H9 (cell line): ENCODE measurements around the gene RASL10A. TPM values are rescaled to one million over a fixed set of nuclear protein-coding genes. Genes with fewer than 3 reads are reported as not detected.

Experiments used
- DNase-seq: peaks from one replicate; pipeline ENCODE4 v3.0.0-alpha.2; 2017
- H2AFZ ChIP-seq: one replicate; pipeline ENCODE4 v1.6.1; 2013; ENCODE audit warnings: mild to moderate bottlenecking, low read length, control low read depth, moderate library complexity
- H2AK5ac ChIP-seq: 2 replicates; pipeline ENCODE4 v1.6.1; 2013; ENCODE audit warnings: low read length, control low read depth, mixed read lengths; ENCODE audit not compliant: insufficient read length
- H2BK120ac ChIP-seq: one replicate; pipeline ENCODE4 v1.6.1; 2013; ENCODE audit warnings: low read depth, mild to moderate bottlenecking, low read length, control low read depth, inconsistent platforms; ENCODE audit not compliant: poor library complexity, severe bottlenecking
- H2BK12ac ChIP-seq: 2 replicates; pipeline ENCODE4 v1.6.1; 2013; ENCODE audit warnings: low read length, control low read depth, mixed read lengths, low read depth; ENCODE audit not compliant: insufficient read length
- H2BK15ac ChIP-seq: 2 replicates; pipeline ENCODE4 v1.6.1; 2013; ENCODE audit warnings: low read depth, low read length, control low read depth
- H2BK20ac ChIP-seq: one replicate; pipeline ENCODE4 v1.6.1; 2013; ENCODE audit warnings: low read depth, mild to moderate bottlenecking, low read length, control low read depth, inconsistent platforms; ENCODE audit not compliant: poor library complexity, severe bottlenecking
- H2BK5ac ChIP-seq: 2 replicates; pipeline ENCODE4 v1.6.1; 2013; ENCODE audit warnings: low read length, control low read depth, mixed read lengths; ENCODE audit not compliant: insufficient read length
- H3K14ac ChIP-seq: 2 replicates; pipeline ENCODE4 v1.6.1; 2013; ENCODE audit warnings: low read length, control low read depth; ENCODE audit not compliant: insufficient read depth
- H3K18ac ChIP-seq: 2 replicates; pipeline ENCODE4 v1.6.1; 2013; ENCODE audit warnings: low read depth, mild to moderate bottlenecking, mixed read lengths, low read length, control low read depth; ENCODE audit not compliant: insufficient read length
- H3K23ac ChIP-seq: 2 replicates; pipeline ENCODE4 v1.6.1; 2013; ENCODE audit warnings: low read length, control low read depth, mixed read lengths, low read depth; ENCODE audit not compliant: insufficient read length
- H3K23me2 ChIP-seq: 2 replicates; pipeline ENCODE4 v1.6.1; 2013; ENCODE audit warnings: low read depth, mild to moderate bottlenecking, mixed read lengths, low read length, control low read depth; ENCODE audit not compliant: insufficient read length, poor library complexity, severe bottlenecking
- H3K27ac ChIP-seq: 2 replicates; pipeline ENCODE4 v1.5.1; 2013; ENCODE audit warnings: low read length, control low read depth, mixed read lengths, low read depth; ENCODE audit not compliant: insufficient read length
- H3K27me3 ChIP-seq: 2 replicates; pipeline ENCODE4 v1.6.1; 2013; ENCODE audit warnings: low read length, control low read depth, inconsistent platforms; ENCODE audit not compliant: insufficient read depth
- H3K4ac ChIP-seq: 2 replicates; pipeline ENCODE4 v1.6.1; 2013; ENCODE audit warnings: low read depth, mild to moderate bottlenecking, control low read depth, inconsistent platforms, low read length, moderate library complexity
- H3K4me1 ChIP-seq: 2 replicates; pipeline ENCODE4 v1.6.1; 2013; ENCODE audit warnings: low read length, control low read depth, inconsistent platforms; ENCODE audit not compliant: insufficient read depth
- H3K4me2 ChIP-seq: 2 replicates; pipeline ENCODE4 v1.6.1; 2013; ENCODE audit warnings: low read length, control low read depth, mixed read lengths; ENCODE audit not compliant: insufficient read length, insufficient read depth
- H3K56ac ChIP-seq: 2 replicates; pipeline ENCODE4 v1.6.1; 2013; ENCODE audit warnings: low read depth, mild to moderate bottlenecking, mixed read lengths, low read length, control low read depth; ENCODE audit not compliant: insufficient read length
- H3K79me1 ChIP-seq: 2 replicates; pipeline ENCODE4 v1.6.1; 2013; ENCODE audit warnings: low read depth, mild to moderate bottlenecking, moderate library complexity, low read length, control low read depth, inconsistent platforms; ENCODE audit not compliant: insufficient read depth, poor library complexity, severe bottlenecking
- H3K79me2 ChIP-seq: 2 replicates; pipeline ENCODE4 v1.6.1; 2013; ENCODE audit warnings: low read length, control low read depth, inconsistent platforms; ENCODE audit not compliant: insufficient read depth
- H3K9ac ChIP-seq: 2 replicates; pipeline ENCODE4 v1.6.1; 2013; ENCODE audit warnings: low read length, control low read depth, mixed read lengths; ENCODE audit not compliant: insufficient read length; ENCODE audit errors: extremely low read depth
- H3K9me3 ChIP-seq: one replicate; pipeline ENCODE4 v1.6.1; 2013; ENCODE audit warnings: low read depth, low read length, inconsistent platforms; ENCODE audit not compliant: control insufficient read depth
- H3T11ph ChIP-seq: one replicate; pipeline ENCODE4 v1.6.1; 2013; ENCODE audit warnings: mild to moderate bottlenecking, low read length, control low read depth, inconsistent platforms
- H4K20me1 ChIP-seq: one replicate; pipeline ENCODE4 v1.6.1; 2013; ENCODE audit not compliant: control insufficient read depth, insufficient read length, insufficient read depth
- H4K5ac ChIP-seq: 2 replicates; pipeline ENCODE4 v1.6.1; 2013; ENCODE audit warnings: low read depth, mild to moderate bottlenecking, mixed read lengths, low read length, control low read depth; ENCODE audit not compliant: insufficient read length
- H4K8ac ChIP-seq: replicated peaks from 2 replicates; pipeline ENCODE4 v1.6.1; 2013; ENCODE audit warnings: low read length, control low read depth, mixed read lengths, low read depth; ENCODE audit not compliant: insufficient read length
- H4K91ac ChIP-seq: 2 replicates; pipeline ENCODE4 v1.6.1; 2013; ENCODE audit warnings: low read depth, mild to moderate bottlenecking, moderate library complexity, mixed read lengths, low read length, control low read depth; ENCODE audit not compliant: insufficient read length
- H3K27ac Mint-ChIP-seq, 3 experiments: 2 replicates in 2 of 3; 3 replicates in 1 of 3; pipeline ENCODE4 v1.8.0; 2020 to 2021; ENCODE audit warnings: mixed read lengths in 3 of 3, mild to moderate bottlenecking in 1 of 3, moderate library complexity in 1 of 3
- H3K27me3 Mint-ChIP-seq: 2 replicates; pipeline ENCODE4 v1.8.0; 2021; ENCODE audit warnings: low read depth, mild to moderate bottlenecking, moderate library complexity, mixed read lengths
- H3K36me3 Mint-ChIP-seq, 3 experiments: 2 replicates in 2 of 3; 3 replicates in 1 of 3; pipeline ENCODE4 v1.8.0; 2020 to 2021; ENCODE audit warnings: low read depth in 3 of 3, mixed read lengths in 3 of 3; ENCODE audit not compliant: insufficient read depth in 1 of 3
- H3K4me1 Mint-ChIP-seq, 2 experiments: 2 replicates each; pipeline ENCODE4 v1.8.0; 2020; ENCODE audit warnings: mixed read lengths in 2 of 2
- H3K4me3 Mint-ChIP-seq, 2 experiments: 2 replicates in 1 of 2; 3 replicates in 1 of 2; pipeline ENCODE4 v1.8.0; 2020 to 2021; ENCODE audit warnings: mild to moderate bottlenecking in 2 of 2, mixed read lengths in 2 of 2, moderate library complexity in 1 of 2
- H3K9me3 Mint-ChIP-seq, 2 experiments: 2 replicates in 1 of 2; 3 replicates in 1 of 2; pipeline ENCODE4 v1.8.0; 2020; ENCODE audit warnings: mild to moderate bottlenecking in 2 of 2, mixed read lengths in 2 of 2, moderate library complexity in 1 of 2
- CTCF ChIP-seq: fragments of 200-600 bp; sonication (generic); conservative IDR thresholded peaks from 3 replicates; pipeline ENCODE4 v1.8.0; 2021; ENCODE audit warnings: antibody characterized with exemption, mild to moderate bottlenecking
- WGBS: extraction: QIAGEN DNeasy Blood & Tissue Kit; methylation state at CpG from one replicate; pipeline ENCODE4 v1.1.7; 2013; ENCODE audit warnings: missing lambda C conversion rate, low lambda C conversion rate, mixed read lengths; ENCODE audit not compliant: insufficient read length; ENCODE audit errors: extremely low coverage; 5-methylcytosine and 5-hydroxymethylcytosine counted together
- total RNA-seq: library from RNA; stranded (reverse); gene quantifications from 2 replicates; pipeline ENCODE4 v1.2.1, GENCODE V29; 2021

Gene RASL10A
- total RNA-seq, 1 experiment from 2014 or later: 0.90 TPM

GRCh38 chr22:29351891-29352290 lies 36.4 kb upstream of the RASL10A start:
- Histone ChIP-seq H4K8ac (no peak overlapping the region), H2AFZ (no peak overlapping the region), H2BK12ac (no peak overlapping the region), H3K79me2 (no peaks in the 10 kb centered on the region), H3K23me2 (no peaks in the 10 kb centered on the region), H3K9me3 (no peaks in the 10 kb centered on the region), H2AK5ac (no peak overlapping the region), H3K4me2 (no peak overlapping the region), H2BK5ac (no peak overlapping the region), H3K18ac (no peak overlapping the region), H3K56ac (no peak overlapping the region), H3K27me3 (no peaks in the 10 kb centered on the region), H2BK20ac (no peak overlapping the region), H3K79me1 (no peaks in the 10 kb centered on the region), H4K20me1 (no peaks in the 10 kb centered on the region), H4K5ac (no peak overlapping the region), H3K14ac (no peak overlapping the region), H3K27ac (no peak overlapping the region), H3K4ac (no peak overlapping the region), H3K4me1 (no peaks in the 10 kb centered on the region), H3K23ac (no peak overlapping the region), H4K91ac (no peak overlapping the region), H2BK15ac (no peak overlapping the region), H3T11ph (no peak overlapping the region), H3K9ac (no peak overlapping the region), H2BK120ac (no peak overlapping the region)
- no peak for DNase-seq
- no peak for TF ChIP-seq CTCF
- WGBS: no CpG with 5 or more reads among the region's 9 CpGs
- H3K27me3 Mint-ChIP-seq: no peaks in the 10 kb centered on the region
- H3K9me3 Mint-ChIP-seq: no peaks in the 10 kb centered on the region
- no peaks in the 10 kb centered on the region for H3K4me1 Mint-ChIP-seq
- H3K27ac Mint-ChIP-seq: no peak overlapping the region
- no peak overlapping the region for H3K4me3 Mint-ChIP-seq
- H3K36me3 Mint-ChIP-seq: peaks cover 18 to 95% (median 68%) of the 10 kb centered on the region in 3 experiments
